KG1 (cell line): Measurements from ENCODE around the gene TNNC2.

Experiments used
- DNase-seq: peaks from one replicate; lab custom pipeline; 2025; lab: John Stamatoyannopoulos, UW

The TNNC2 gene

GRCh38 chr20:45781391-45781931 is 45.7 kb downstream of the TNNC2 start:
- DNase-seq = no peak

GRCh38 chr20:45780159-45780558 is 47.0 kb downstream of the TNNC2 start:
- no peak for DNase-seq

GRCh38 chr20:45779011-45779915 is 47.8 kb downstream of the TNNC2 start:
- DNase-seq = no peak

- DNase-seq = no peak
These were observed 50.2 kb downstream of the TNNC2 start for GRCh38 chr20:45776931-45777330.

GRCh38 chr20:45775411-45775810 is 51.7 kb downstream of the TNNC2 start:
- DNase-seq = no peak

- no peak for DNase-seq
These were observed 52.2 kb downstream of the TNNC2 start for GRCh38 chr20:45774945-45775344.
